ENCODE measurements around the gene CAMSAP1. TPM values are rescaled to one million over a fixed set of nuclear protein-coding genes. Genes with fewer than 3 reads are reported as not detected.

Gene CAMSAP1
- total RNA-seq, 4 donors from 2014 or later, result 11.8 to 23.4 (median 19.9) TPM

GRCh38 chr9:135790356-135790755, 117.0 kb downstream of the CAMSAP1 start:
- WGBS, 2 donors, result 92 to 98% methylated on average over 7 to 8 of the region's 10 CpGs
- TF ChIP-seq POLR2A (IDR thresholded peaks at IDR 0.05) (no peak), CTCF (IDR thresholded peaks at IDR 0.05) (no peak)
- no peaks in the 10 kb centered on the region for H3K9me3 ChIP-seq
- no peak overlapping the region for H3K4me3 ChIP-seq (replicated peaks in 1 of 3)
- intact Hi-C loops (cut with DNase I), result no loop called here
- H3K4me1 ChIP-seq, result no peaks in the 10 kb centered on the region
- no peaks in the 10 kb centered on the region for H3K27me3 ChIP-seq
- DNase-seq, result no peak
- no peaks in the 10 kb centered on the region for H3K36me3 ChIP-seq
- no peak overlapping the region for H3K27ac ChIP-seq

- 92 to 100% methylated on average over 2 to 6 of the region's 13 CpGs for WGBS, 2 donors
- DNase-seq, result no peak
- TF ChIP-seq CTCF (IDR thresholded peaks at IDR 0.05) (no peak), POLR2A (IDR thresholded peaks at IDR 0.05) (no peak)
- no peak overlapping the region for H3K27ac ChIP-seq
- H3K9me3 ChIP-seq, result no peaks in the 10 kb centered on the region
- H3K4me1 ChIP-seq, result no peaks in the 10 kb centered on the region
- intact Hi-C loops (cut with DNase I), result no loop called here
- H3K27me3 ChIP-seq, result no peaks in the 10 kb centered on the region
- H3K4me3 ChIP-seq (replicated peaks in 1 of 3), result no peak overlapping the region
- H3K36me3 ChIP-seq, result no peaks in the 10 kb centered on the region
These were observed 117.5 kb downstream of the CAMSAP1 start for GRCh38 chr9:135789838-135790291.

- intact Hi-C loops (cut with DNase I), result no loop called here
- no peak for DNase-seq
- no peak overlapping the region for H3K4me3 ChIP-seq (replicated peaks in 1 of 3)
- TF ChIP-seq CTCF (IDR thresholded peaks at IDR 0.05) (no peak), POLR2A (IDR thresholded peaks at IDR 0.05) (no peak)
- WGBS, 2 donors, result 70 to 86% methylated on average over 7 to 18 of the region's 36 CpGs
- H3K36me3 ChIP-seq, result no peaks in the 10 kb centered on the region
- H3K9me3 ChIP-seq, result no peaks in the 10 kb centered on the region
- no peaks in the 10 kb centered on the region for H3K4me1 ChIP-seq
- H3K27me3 ChIP-seq, result no peaks in the 10 kb centered on the region
- H3K27ac ChIP-seq, result no peak overlapping the region
These were observed 118.6 kb downstream of the CAMSAP1 start for GRCh38 chr9:135788576-135789300.

GRCh38 chr9:135787776-135788575, 119.4 kb downstream of the CAMSAP1 start:
- Histone ChIP-seq H3K27ac (no peak overlapping the region), H3K27me3 (no peaks in the 10 kb centered on the region), H3K4me1 (no peaks in the 10 kb centered on the region), H3K9me3 (no peaks in the 10 kb centered on the region), H3K36me3 (no peaks in the 10 kb centered on the region), H3K4me3 (replicated peaks in 1 of 3) (no peak overlapping the region)
- DNase-seq, result no peak
- TF ChIP-seq CTCF (IDR thresholded peaks at IDR 0.05), result no peak
- no peak for TF ChIP-seq POLR2A (IDR thresholded peaks at IDR 0.05)
- 79 to 83% methylated on average over 32 to 38 of the region's 38 CpGs for WGBS, 2 donors
- intact Hi-C loops (cut with DNase I), result no loop called here

GRCh38 chr9:135787317-135787716, 120.0 kb downstream of the CAMSAP1 start:
- Histone ChIP-seq H3K4me1 (no peaks in the 10 kb centered on the region), H3K27me3 (no peaks in the 10 kb centered on the region), H3K36me3 (no peaks in the 10 kb centered on the region), H3K9me3 (no peaks in the 10 kb centered on the region), H3K27ac (no peak overlapping the region), H3K4me3 (replicated peaks in 1 of 3) (no peak overlapping the region)
- no peak for TF ChIP-seq POLR2A (IDR thresholded peaks at IDR 0.05)
- no peak for TF ChIP-seq CTCF (IDR thresholded peaks at IDR 0.05)
- intact Hi-C loops (cut with DNase I), result no loop called here
- no peak for DNase-seq
- 63% methylated on average over 14 of the region's 16 CpGs; no CpG with 5 or more reads in 1 of the 2 donors for WGBS, 2 donors
